GM23338 (cell line): ENCODE measurements around the gene GRIN2A.

ENCODE experiments used
- CREB1 ChIP-seq: fragments of 250-450 bp; sonication (Bioruptor Pico); IDR thresholded peaks from 2 replicates; pipeline ENCODE4 v1.5.0; 2020; ENCODE audit warnings: low read depth, mild to moderate bottlenecking, moderate library complexity
- CTCF ChIP-seq, 2 experiments: fragments of 200-600 bp in 1 of 2; sonication (generic) in 1 of 2; conservative IDR thresholded peaks; 2 replicates each; pipeline versions ENCODE4 v1.5.1 to v1.6.1; 2016 to 2017; ENCODE audit warnings: antibody characterized with exemption in 2 of 2, low read depth in 2 of 2, mild to moderate bottlenecking in 2 of 2, moderate library complexity in 1 of 2
- ETS1 ChIP-seq: IDR thresholded peaks from 2 replicates; pipeline ENCODE4 v1.6.1; 2016; ENCODE audit warnings: antibody characterized with exemption
- EZH2 ChIP-seq: fragments of 200-600 bp; sonication (generic); IDR thresholded peaks from one replicate; pipeline ENCODE4 v1.8.0; 2017; ENCODE audit warnings: antibody characterized with exemption, mild to moderate bottlenecking, low read depth; ENCODE audit not compliant: unreplicated experiment
- EZH2phosphoT487 ChIP-seq: fragments of 200-600 bp; sonication (generic); IDR thresholded peaks from one replicate; pipeline ENCODE4 v1.8.1; 2018; ENCODE audit warnings: antibody characterized with exemption; ENCODE audit not compliant: unreplicated experiment
- JUNB ChIP-seq: IDR thresholded peaks from one replicate; pipeline ENCODE4 v1.6.1; 2016; ENCODE audit warnings: antibody characterized with exemption; ENCODE audit not compliant: unreplicated experiment
- NANOG ChIP-seq: IDR thresholded peaks from 2 replicates; pipeline ENCODE4 v1.6.1; 2016; ENCODE audit warnings: antibody characterized with exemption, borderline replicate concordance
- POLR2AphosphoS5 ChIP-seq: IDR thresholded peaks from 2 replicates; pipeline ENCODE4 v1.6.1; 2016; ENCODE audit warnings: antibody characterized with exemption, low read depth
- REST ChIP-seq: IDR thresholded peaks from one replicate; pipeline ENCODE4 v1.6.1; 2018; ENCODE audit warnings: antibody characterized with exemption; ENCODE audit not compliant: unreplicated experiment
- STAT1 ChIP-seq: IDR thresholded peaks from one replicate; pipeline ENCODE4 v1.6.1; 2016; ENCODE audit warnings: antibody characterized with exemption; ENCODE audit not compliant: unreplicated experiment
- ZNF114 ChIP-seq: fragments of 250-450 bp; sonication (Bioruptor Pico); IDR thresholded peaks from 2 replicates; pipeline ENCODE4 v1.5.0; 2020; ENCODE audit warnings: mild to moderate bottlenecking, moderate library complexity
- ZNF462 ChIP-seq: fragments of 250-450 bp; sonication (Bioruptor Pico); IDR thresholded peaks from 2 replicates; pipeline ENCODE4 v1.5.0; 2020; ENCODE audit warnings: mild to moderate bottlenecking, moderate library complexity

GRCh38 chr16:9801651-9802050, 380.6 kb downstream of the GRIN2A start:
- TF ChIP-seq CTCF (conservative IDR thresholded peaks at IDR 0.05; ENCODE audit: low read depth in 2 of 2), result no peak
- no peak for TF ChIP-seq CREB1 (CRISPR knock-in tag)
- no peak for TF ChIP-seq POLR2AphosphoS5
- no peak for TF ChIP-seq EZH2phosphoT487
- TF ChIP-seq EZH2, result no peak
- no peak for TF ChIP-seq REST
- no peak for TF ChIP-seq JUNB
- TF ChIP-seq ZNF114, result no peak
- TF ChIP-seq ZNF462 (CRISPR knock-in tag), result no peak
- TF ChIP-seq STAT1, result no peak
- TF ChIP-seq NANOG, result no peak
- no peak for TF ChIP-seq ETS1
